Measurements from ENCODE around the gene CISD3. TPM values are rescaled to one million over a fixed set of nuclear protein-coding genes. Genes with fewer than 3 reads are reported as not detected.

CISD3 gene
- total and polyA plus RNA-seq, 2 of the 8 experiments (the other 6 are each of a cell fraction or from before 2014, with no cell fraction given): 9.4 to 11.1 TPM

- Histone ChIP-seq H2BK12ac (ENCODE audit: low read depth, low read length) (no peak overlapping the region), H3K36me3 (ENCODE audit: control insufficient read depth in 2 of 4, insufficient read depth in 4 of 4, low read length in 3 of 4) (no peaks in the 10 kb centered on the region)
These were observed 12.9 kb upstream of the CISD3 start for GRCh38 chr17:38717139-38717745.

More at GRCh38 chr17:38717139-38717745, 12.9 kb upstream of the CISD3 start:
- Histone ChIP-seq H3K14ac (ENCODE audit: insufficient read length) (no peak overlapping the region), H3K27me3 (replicated peaks in 1 of 4; ENCODE audit: control insufficient read depth in 3 of 4, extremely low read depth in 1 of 4, insufficient read depth in 3 of 4, low read length in 3 of 4) (peaks cover 0 to 11% (median 7%) of the 10 kb centered on the region in 4 experiments; a peak in 6 of 7 replicates), H3K18ac (ENCODE audit: extremely low read depth, low read length) (no peak overlapping the region), H4K8ac (ENCODE audit: extremely low read depth, insufficient read depth, low read length) (peak overlapping the region; percentile 1; the same call in 1 of the 2 replicates), H2BK120ac (replicated peaks; ENCODE audit: low read depth, low read length) (no peak overlapping the region), H4K91ac (replicated peaks; ENCODE audit: insufficient read length, low read length) (no peak overlapping the region), H3K23me2 (ENCODE audit: low read depth, low read length) (peaks cover 2% of the 10 kb centered on the region; the same call in 1 of the 2 replicates), H3K9ac (replicated peaks in 1 of 4; ENCODE audit: extremely low read depth in 1 of 4, low read depth in 3 of 4, low read length in 3 of 4) (no peak overlapping the region), H3K4me3 (ENCODE audit: extremely low read depth in 1 of 4, insufficient read depth in 2 of 4, low read depth in 3 of 4, low read length in 4 of 4) (no peak overlapping the region), H3K4me1 (replicated peaks in 1 of 4; ENCODE audit: control insufficient read depth in 3 of 4, insufficient read depth in 4 of 4, low read length in 3 of 4) (peaks cover 14 to 41% (median 25%) of the 10 kb centered on the region in 4 experiments), H3K23ac (ENCODE audit: insufficient read length) (no peak overlapping the region), H2BK5ac (ENCODE audit: low read depth, low read length) (no peak overlapping the region), H2AK5ac (ENCODE audit: low read depth, low read length) (no peak overlapping the region), H4K20me1 (replicated peaks in 1 of 2; ENCODE audit: control insufficient read depth in 1 of 2, insufficient read depth in 2 of 2, low read length in 2 of 2) (no peaks in the 10 kb centered on the region), H3K4me2 (ENCODE audit: insufficient read depth in 1 of 2, low read depth in 2 of 2, low read length in 2 of 2) (no peak overlapping the region), H2AFZ (ENCODE audit: low read length) (no peak overlapping the region), H2BK15ac (ENCODE audit: low read length) (no peak overlapping the region), H4K5ac (ENCODE audit: insufficient read length, low read depth, low read length) (no peak overlapping the region), H3K27ac (ENCODE audit: low read depth, low read length) (no peak overlapping the region), H3K9me3 (ENCODE audit: insufficient read depth in 2 of 2, low read depth in 1 of 2, low read length in 1 of 2) (no peaks in the 10 kb centered on the region), H3K79me2 (ENCODE audit: control insufficient read depth in 1 of 2, insufficient read depth in 2 of 2, low read length in 2 of 2) (no peaks in the 10 kb centered on the region), H3K56ac (replicated peaks; ENCODE audit: insufficient read length, low read depth, low read length) (no peak overlapping the region), H3K79me1 (ENCODE audit: low read depth, low read length) (no peaks in the 10 kb centered on the region), H3K4ac (replicated peaks; ENCODE audit: insufficient read length, low read depth, low read length) (no peak overlapping the region), H2BK20ac (ENCODE audit: low read length) (no peak overlapping the region)
- ChIA-PET CTCF (ENCODE audit: partially characterized antibody) (interaction anchor here (0.6 to 7.9 kb wide), 5 partner anchors 12 to 1029 kb away, joined by 3 to 49 read pairs (median 4); no protein-coding TSS in a partner anchor), POLR2A (ENCODE audit: partially characterized antibody) (interaction anchor here (1.0 to 3.9 kb wide), 5 partner anchors 9 to 18 kb away, joined by 3 to 38 read pairs (median 8); partner anchors contain the start of genes CISD3 and MLLT6)
- WGBS, 2 experiments (ENCODE audit: extremely low coverage in 1 of 2, insufficient coverage in 1 of 2, insufficient read length in 1 of 2, insufficient replicate concordance in 2 of 2, low coverage in 1 of 2, low lambda C conversion rate in 2 of 2, missing lambda C conversion rate in 1 of 2): 87% methylated on average over 12 of the region's 12 CpGs; no CpG with 5 or more reads in 1 of the 2 experiments
- TF ChIP-seq RNF2 (IDR thresholded peaks at IDR 0.05; ENCODE audit: borderline replicate concordance, low read depth, low read length, missing control alignments, poor library complexity, severe bottlenecking): no peak
- DNase-seq (ENCODE audit: low read depth in 1 of 2, low spot score in 2 of 2) (no peak), FAIRE-seq (no peak)

Data from H1 (cell line).